ENCODE results near the gene TENM4.

GRCh38 chr11:78740199-78741071 lies 700.4 kb downstream of the TENM4 start:
- TF ChIP-seq CTCF (IDR thresholded peaks at IDR 0.05; ENCODE audit: low read depth, low read length, missing input control) (no peak), REST (IDR thresholded peaks at IDR 0.05) (no peak), RAD21 (IDR thresholded peaks at IDR 0.05) (no peak), FOXA1 (IDR thresholded peaks at IDR 0.05) (no peak), YY1 (IDR thresholded peaks at IDR 0.05) (no peak), EGR1 (IDR thresholded peaks at IDR 0.05; ENCODE audit: low read depth in 2 of 2) (no peak), ZBTB33 (IDR thresholded peaks at IDR 0.05) (no peak), HNF4G (IDR thresholded peaks at IDR 0.05) (no peak), TAF1 (conservative IDR thresholded peaks at IDR 0.05) (no peak), GABPA (IDR thresholded peaks at IDR 0.05 in 1 of 2, conservative IDR thresholded peaks at IDR 0.05 in 1 of 2) (no peak), JUND (IDR thresholded peaks at IDR 0.05) (no peak)
